SKM-1 treated with dmso at 0.1 percent for 144 hours (cell line): ENCODE results near the gene ZBTB38.

Experiments used
- DNase-seq: peaks from one replicate; lab custom pipeline; 2025; ENCODE audit not compliant: unreplicated experiment; lab: John Stamatoyannopoulos, UW

Gene ZBTB38

GRCh38 chr3:141386611-141387111 lies 18.4 kb downstream of the ZBTB38 start:
- no peak for DNase-seq

- DNase-seq, result no peak
Observed at GRCh38 chr3:141387516-141387915, 19.2 kb downstream of the ZBTB38 start.

- no peak for DNase-seq
Observed at GRCh38 chr3:141388395-141388794, 20.1 kb downstream of the ZBTB38 start.

GRCh38 chr3:141388823-141389621 lies 20.7 kb downstream of the ZBTB38 start:
- DNase-seq, result no peak

DNA sequence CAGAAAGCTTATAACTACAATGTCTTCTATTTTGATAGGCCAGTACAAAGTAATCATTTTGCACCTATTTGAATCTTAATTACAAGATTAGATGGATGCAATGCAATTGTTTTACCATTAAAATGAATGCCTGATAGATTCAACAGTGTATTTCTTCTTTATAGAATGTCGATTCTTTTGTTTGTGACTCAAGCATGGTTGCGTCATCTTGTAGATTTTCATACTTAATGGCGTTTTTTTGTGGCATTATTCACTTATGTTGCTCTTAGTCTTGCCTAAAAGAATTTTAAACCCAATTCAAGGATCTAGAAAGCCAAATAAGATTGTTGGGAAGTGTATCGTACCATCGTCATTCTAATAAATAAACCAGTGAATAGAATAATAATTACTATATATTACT lies 21.4 kb downstream of the ZBTB38 start:
- DNase-seq, result no peak

DNA sequence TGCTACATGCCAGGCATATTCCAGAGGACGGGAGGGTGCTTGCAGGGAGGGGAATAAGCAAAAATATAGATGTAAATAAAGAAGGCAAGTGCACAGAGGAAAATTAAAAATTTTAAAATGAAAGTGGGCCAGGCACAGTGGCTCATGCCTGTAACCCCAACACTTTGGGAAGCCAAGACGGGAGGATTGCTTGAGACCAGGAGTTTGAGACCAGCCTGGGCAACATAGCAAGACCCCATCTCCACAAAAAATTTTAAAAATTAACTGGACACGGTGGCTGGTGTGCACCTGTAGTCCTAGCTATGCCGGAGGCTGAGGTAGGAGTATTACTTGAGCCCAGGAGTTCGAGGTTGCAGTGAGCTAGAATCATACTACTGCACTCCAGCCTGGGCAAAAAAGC lies 22.4 kb downstream of the ZBTB38 start:
- no peak for DNase-seq

GRCh38 chr3:141391298-141391990 lies 23.1 kb downstream of the ZBTB38 start:
- DNase-seq, result no peak

GRCh38 chr3:141391991-141392316 lies 23.6 kb downstream of the ZBTB38 start:
- no peak for DNase-seq

GRCh38 chr3:141392416-141392815 lies 24.1 kb downstream of the ZBTB38 start:
- no peak for DNase-seq

- DNase-seq, result no peak
Observed at GRCh38 chr3:141392897-141393734, 24.8 kb downstream of the ZBTB38 start.

- no peak for DNase-seq
Observed at GRCh38 chr3:141393735-141394076, 25.4 kb downstream of the ZBTB38 start.

DNA sequence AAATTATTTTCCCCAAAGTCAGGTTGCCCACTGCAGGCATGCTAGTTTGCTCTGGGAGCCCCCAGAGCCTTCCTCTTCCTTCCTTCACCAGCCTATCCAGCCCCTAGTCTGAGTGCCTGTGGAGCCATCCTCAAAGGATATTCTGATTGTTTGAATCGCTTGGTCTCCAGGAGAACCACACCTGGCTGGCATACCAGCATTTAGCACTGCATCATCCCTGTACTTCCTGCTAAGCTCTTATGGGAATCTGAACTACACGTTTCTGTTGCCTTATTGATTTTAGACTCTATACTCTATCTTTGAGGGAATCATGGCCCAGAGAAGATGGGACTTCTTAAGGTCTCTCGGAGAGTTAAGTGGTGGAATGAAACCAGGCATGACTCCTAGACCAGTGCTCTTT lies 26.3 kb downstream of the ZBTB38 start:
- no peak for DNase-seq

GRCh38 chr3:141395005-141395589 lies 26.8 kb downstream of the ZBTB38 start:
- DNase-seq, result no peak

GRCh38 chr3:141397996-141398395 lies 29.7 kb downstream of the ZBTB38 start:
- no peak for DNase-seq

- DNase-seq, result no peak
Observed at GRCh38 chr3:141399200-141399599, 30.9 kb downstream of the ZBTB38 start.

DNA sequence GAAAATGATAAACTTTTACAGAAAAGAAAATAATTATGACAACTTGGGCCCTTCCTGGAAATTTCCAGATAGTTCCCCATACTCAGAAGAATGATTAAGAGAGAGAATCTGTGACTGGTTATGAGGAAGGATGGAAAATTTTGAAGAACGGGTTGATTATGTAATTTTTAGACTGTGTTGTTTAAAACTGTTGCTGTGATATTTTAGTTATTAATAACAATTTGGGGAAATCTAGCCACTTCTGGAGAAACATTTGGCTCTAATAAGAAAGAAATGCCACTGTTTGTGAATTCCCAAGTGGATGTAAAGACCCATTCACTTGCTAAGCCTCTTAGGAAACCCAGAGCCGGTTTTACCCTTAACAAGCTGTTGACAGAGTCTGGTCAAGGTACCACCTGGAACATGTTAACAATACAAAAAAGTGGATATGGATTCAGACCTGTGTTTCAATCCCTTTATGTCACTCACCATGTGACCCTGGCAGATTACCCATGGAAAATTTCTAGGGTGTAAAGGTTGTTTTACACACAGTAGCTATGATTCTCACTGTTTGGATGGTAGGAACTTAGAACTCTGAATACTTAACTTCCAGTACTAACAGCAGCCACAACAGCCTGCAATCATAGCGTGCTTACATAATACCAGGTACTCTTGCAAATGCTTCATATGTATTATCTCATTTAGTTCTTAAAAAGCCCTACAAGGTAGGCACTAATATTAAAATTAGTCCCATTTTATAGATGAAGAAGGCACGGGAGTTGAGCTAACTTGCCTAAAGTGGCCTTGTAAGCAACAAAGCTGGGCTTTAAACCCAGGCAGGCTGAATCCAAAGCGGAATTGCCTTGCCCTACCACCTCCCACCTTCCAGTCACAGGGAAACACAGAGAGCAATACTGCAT lies 32.0 kb downstream of the ZBTB38 start:
- no peak for DNase-seq

DNA sequence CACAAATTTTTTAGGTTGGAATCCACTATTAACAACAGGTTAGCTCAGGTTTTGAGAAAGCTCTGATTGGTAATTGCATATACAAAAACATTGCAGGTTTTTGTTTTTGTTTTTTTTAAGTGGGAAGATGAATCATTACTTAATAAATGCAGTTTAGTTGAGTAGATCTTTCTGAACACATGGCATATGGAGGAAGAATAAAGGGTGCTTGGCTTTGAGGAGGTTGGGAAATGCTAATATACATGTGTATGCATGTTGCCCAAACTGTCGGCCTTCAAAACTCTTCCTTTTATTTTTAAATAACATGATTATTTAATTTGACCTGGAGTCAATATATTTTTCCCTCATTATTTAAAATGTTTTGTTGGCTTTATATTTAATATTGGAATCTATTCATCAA lies 32.8 kb downstream of the ZBTB38 start:
- DNase-seq, result no peak

DNA sequence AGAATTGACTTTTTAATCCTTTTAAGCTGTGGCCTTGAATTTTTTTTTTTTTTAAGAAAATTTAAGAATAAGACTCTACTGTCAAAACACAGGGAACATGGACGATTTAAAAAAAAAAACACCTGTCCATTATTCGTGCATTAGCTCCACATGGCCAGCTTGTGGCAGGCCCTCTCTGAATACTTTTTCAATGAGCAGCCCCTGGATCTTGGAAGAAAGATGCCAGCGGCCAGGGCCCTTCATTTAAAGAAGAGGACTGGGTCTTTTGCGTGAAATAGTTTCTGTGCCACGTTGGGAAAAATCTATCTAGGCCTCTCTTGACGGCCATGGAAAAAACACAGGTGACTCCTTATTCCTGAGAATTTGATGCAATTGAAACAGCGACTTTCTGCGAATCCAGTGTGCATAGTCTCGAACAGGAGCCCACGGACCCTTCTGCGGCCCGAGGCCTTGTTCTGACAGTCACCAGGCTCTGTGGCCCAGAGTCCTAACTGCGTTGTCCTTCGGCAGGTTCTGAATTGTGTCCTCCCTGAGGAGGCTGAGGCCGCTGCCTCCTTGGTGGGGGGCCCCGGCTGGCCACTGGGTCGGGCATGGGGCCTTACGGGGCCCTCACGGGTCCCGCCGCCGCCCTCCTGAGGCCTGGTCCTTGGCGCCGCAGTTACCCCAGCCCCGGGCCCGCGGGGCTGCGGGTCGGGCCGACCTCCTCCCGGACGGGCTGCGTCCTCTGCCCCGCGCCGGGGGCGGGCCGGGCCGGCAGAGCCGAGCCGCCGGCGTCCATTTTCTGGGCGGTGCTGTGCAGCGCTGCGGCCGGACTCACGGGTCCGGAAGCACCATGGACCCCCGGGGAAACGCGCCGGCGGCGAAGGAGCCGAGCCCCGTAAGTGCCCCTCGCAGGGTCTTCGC lies 33.5 kb downstream of the ZBTB38 start:
- DNase-seq, result no peak

DNA sequence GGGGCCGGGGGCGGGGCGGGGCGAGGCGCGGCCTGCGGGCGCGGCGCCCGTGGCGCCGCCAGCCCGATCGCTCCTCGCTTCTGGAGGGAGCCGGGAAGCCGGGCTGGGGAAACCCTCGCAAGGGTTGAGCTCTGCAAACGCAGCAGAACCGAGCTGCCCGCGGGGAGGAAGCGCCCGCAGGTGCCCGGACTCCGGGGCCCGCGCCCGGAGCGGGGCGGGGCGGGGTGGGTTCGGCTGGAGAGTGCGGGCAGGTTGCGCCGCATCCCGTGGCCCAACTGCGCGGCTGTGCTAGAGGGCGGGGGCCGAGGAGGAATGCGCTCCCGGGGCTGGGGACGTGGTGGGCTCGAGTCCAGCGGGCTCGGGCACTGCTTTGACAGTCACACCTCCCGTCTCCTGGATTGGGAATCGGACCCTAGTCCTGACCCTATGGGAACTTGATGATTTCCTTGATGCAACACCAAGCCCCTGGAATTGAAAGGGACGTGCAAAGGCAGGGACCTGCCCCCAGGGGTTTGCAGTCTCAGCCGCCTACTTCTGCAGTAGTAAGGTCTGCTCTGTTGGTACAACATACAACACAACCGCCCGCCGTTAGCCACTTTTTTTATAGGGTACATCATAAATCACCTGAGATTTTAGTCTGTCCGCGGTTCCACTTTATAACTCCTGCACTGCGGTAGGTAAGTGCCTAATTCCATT lies 34.3 kb downstream of the ZBTB38 start:
- no peak for DNase-seq
